OCI-M2 (cell line): Measurements from ENCODE around the gene LXN.
A peak's percentile ranks its signal among the peaks of the same experiment; 100 is the strongest.
"Not testable (repeated sequence)": the region's sequence is repeated elsewhere in the genome, so short reads cannot be mapped to it uniquely, and the experiment has no call there.

ENCODE experiments used
- DNase-seq: peaks from one replicate; lab custom pipeline; 2025; ENCODE audit not compliant: unreplicated experiment; lab: John Stamatoyannopoulos, UW

The LXN gene

DNA sequence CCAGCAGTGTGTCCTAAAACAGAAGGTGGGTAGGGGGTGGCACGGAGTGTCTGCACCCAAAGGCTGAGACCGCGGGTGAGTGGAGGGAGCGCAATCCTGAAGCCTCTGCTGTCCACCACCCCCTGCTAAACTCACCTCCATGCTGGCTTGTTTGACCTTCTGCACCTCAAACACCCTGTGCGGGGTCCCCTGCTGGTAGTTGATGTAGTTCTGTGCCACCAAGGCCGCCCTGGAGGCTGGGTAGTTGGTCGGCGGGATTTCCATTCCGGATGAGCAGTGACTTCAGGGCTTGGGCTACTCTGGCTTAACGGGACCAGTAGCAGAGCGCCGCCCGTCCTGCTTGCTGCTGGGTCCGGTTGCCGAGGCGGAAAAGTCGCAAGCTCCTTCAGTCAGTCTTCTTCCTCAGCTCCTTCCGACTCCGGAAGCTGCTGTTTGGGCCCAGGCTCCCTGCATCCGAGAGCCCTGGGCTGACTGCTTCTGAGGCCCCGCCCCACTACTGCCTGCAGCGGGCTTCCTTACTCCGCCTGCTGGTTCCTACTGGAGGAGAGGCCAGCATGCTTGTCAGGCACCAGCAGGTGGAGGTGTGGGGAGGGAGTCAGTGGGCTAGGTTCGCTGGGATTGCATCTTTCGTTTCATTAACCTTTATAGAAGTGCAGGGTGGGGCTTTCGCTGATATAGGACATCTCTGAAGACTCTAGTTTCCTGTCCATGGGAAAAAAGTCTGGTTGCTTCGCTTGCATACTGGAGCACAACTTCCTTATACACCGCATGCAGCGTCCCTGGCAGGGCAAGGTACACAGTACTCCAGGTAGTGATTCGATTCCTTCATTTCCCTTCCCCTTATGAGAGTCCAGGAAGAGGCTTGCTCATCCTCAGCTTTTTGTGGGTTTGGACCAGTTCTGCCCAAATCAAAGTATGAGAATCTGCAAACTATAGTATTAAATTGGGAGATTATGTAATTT is at the start of gene LXN:
Gene LXN (minus strand): TSS at position 434 of the 962 bp plus-strand sequence. CDS start 170 bp downstream, at position 264.
- DNase-seq, result no peak

GRCh38 chr3:158722108-158722507 is 49.7 kb upstream of the LXN start:
- DNase-seq, result no peak

DNA sequence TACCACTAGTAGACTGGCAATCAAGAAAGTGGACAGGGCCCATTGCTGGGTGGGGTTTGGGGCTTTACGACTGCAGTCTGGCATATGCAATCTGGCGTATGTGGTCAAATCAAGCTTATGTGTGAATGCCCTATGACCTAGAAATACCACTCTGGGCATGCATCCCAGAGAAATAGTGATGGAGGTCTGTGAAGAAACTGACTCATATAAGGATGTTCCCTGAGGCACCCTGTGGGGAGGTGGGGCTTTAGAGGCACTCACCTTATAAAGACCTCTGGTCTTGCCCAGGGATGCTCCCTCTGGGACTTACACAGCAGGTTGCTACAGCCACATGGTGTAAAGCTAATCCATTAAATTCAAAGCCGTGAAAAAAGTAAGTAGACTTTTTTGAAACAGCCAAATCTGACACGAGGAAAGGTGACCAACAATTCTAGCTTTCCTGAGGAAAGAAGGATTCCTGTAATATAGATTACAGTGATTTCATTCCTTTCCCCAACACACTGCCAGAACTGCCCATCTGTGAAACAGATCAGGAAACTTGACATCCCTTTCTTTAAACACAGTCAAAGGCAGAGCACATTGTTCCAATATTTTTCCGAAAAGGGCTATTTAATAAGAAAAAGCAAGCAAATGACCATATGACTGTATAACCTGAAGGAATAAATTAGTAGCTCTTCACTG is 46.2 kb upstream of the LXN start:
- no peak for DNase-seq

DNA sequence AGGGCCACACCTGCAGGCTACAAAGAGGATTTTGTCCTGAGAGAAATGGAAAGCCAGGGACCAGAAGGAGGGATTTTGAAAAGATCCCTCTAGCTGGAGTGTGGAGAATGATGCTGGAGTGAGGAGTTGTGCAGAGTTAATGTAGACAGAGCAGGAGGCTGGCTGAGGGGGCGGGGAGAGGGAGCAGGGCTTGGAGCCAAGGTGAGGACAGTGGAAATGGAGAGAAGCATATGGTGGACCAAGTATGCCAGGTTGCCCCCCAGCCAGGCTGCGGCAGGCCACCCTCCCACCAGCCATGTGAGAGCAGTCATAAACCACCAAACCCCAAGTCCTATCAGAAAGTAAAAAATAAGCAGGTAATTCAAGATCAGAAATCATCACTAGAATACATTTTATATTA is 45.1 kb upstream of the LXN start:
- no peak for DNase-seq

DNA sequence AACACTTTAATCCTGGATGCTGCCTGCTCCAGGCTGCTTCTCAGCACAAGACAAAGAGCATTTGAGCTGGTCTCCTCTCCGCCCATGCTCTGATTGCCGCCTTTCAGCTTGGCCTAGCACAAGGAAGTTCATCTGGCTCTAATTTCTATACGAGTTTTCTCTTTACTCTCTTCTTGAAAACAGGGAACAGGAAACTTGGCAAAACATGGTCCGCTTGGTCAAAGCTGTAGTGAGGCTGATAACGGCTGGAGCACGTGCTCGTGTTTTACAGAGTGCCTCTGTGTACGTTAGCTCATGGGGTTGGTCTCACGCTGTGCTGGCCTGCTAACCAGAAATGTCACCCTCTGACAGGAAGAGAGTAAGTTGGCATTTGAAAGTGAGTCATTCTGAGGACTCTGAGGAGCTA is 40.6 kb upstream of the LXN start:
- DNase-seq, result peak; percentile 52

GRCh38 chr3:158712443-158712842 is 40.0 kb upstream of the LXN start:
- DNase-seq, result no peak

- DNase-seq, result no peak
These were observed 39.4 kb upstream of the LXN start for GRCh38 chr3:158711886-158712285.

- DNase-seq, result no peak
These were observed 38.2 kb upstream of the LXN start for GRCh38 chr3:158710601-158711000.

GRCh38 chr3:158709666-158710083 is 37.2 kb upstream of the LXN start:
- DNase-seq, result no peak

DNA sequence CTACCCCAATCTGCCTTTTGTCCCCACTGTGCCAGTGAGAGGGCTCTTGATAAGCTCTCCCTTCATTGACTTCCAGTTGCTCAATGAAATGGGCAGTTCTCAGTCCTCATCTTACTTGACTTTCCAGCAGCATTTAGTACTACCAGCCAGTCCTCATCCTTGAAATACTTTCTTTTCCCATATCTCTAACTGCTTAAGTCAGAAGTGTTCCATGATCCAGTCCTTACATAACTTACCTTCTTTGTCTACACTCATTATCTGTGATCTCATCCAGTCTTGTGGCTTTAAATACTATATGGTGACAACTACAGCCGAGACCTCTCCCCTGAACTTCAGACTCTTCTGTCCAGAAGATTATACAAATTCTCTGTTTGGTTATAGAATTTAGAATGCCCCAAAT is 31.1 kb upstream of the LXN start:
- DNase-seq, result no peak

- no peak for DNase-seq
These were observed 30.5 kb upstream of the LXN start for GRCh38 chr3:158702815-158703481.

DNA sequence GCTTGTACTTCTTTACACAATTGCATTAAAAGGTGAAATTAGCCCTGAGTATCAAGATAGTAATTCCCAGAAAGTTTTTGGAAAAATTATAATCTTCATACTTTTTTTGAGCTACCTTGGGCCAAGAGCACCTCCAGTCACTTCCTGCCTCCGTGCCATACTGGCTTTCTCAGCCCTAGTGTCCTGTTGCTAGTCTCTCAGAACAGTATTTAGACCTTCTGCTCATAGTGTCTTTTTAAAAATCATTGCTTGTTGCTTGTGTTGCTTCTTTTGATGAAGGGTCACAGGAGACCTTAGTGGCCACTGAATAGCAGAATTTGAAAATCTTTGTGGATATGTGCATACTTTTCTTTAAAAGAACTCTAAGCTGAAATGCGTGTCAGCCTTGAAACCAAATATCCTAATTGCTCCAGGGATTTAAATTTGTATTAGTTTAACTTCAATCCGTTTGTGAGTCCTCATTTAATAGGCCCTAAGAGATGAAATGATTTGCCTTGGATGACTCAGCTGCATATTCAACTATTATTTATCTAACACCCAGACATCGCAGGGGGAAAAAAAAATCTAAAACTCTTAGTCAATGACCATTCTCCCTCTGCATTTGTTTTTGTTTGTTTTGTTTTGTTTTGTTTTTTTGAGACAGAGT is 29.1 kb upstream of the LXN start:
- no peak for DNase-seq

DNA sequence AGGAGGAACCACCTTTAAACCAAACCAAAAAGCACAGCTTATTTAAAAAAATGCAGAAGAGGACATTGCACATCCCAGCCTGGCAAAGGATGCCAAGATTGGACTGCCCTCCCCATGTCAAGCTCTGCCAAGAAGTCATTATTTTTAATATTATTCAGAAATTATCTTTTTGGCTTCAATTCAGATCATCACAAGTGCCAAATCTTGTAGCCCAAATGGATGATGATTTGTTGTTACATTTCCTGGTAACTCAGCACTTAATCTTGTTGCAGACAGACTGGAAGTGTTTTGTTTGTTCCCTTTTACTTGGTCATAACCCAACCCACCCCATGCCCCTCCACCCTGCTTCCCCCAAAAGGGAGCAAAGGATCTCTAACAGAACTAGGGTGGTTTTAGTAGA is 28.1 kb upstream of the LXN start:
- DNase-seq, result no peak

DNA sequence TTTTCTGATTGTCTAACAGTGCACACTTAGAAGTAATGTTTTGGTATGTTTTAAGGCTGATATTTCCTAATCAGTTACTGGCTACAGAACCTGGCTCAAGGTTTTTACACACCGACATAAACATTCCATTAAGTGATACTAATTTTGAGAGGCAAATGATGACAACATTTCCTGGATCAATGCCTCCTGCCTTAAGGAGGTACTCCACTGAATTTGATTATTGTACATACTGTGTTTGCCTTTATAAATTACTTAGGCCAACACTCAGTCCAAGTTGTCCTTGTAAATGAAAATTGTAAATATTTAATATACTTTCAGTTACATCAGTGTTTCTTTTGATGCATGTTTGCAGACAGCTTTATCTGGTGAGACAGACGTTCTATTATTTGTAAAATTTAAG is 24.2 kb upstream of the LXN start:
- DNase-seq, result no peak

- not testable (repeated sequence) for DNase-seq
These were observed 21.5 kb upstream of the LXN start for GRCh38 chr3:158693866-158694456.

DNA sequence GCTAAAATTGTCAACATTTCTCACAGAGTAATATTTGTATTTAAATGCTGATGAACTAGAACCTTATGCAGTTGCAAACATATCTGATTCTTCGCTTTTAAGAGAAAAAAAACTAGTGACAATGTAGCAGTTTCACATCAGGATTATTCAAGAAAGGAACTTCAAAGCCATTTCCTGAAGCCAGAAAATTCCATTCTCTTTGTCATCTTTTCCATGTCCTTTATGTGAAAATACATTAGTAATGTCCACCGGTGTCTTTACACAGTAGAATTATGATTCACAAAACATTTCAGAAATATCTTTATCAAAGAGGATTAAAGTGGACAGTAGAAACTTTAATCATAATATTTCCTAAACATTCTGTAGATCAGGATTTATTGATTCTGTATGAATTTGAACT is 12.7 kb upstream of the LXN start:
- no peak for DNase-seq

GRCh38 chr3:158683230-158683962 is 10.9 kb upstream of the LXN start:
- no peak for DNase-seq

- DNase-seq, result no peak
These were observed 8.4 kb upstream of the LXN start for GRCh38 chr3:158680861-158681260.

- peak; percentile 26 for DNase-seq
These were observed 7.1 kb upstream of the LXN start for GRCh38 chr3:158679547-158680000.

- DNase-seq, result no peak
These were observed 6.2 kb upstream of the LXN start for GRCh38 chr3:158678687-158679086.
